Heart right ventricle (tissue), 16 donors: Measurements from ENCODE around the gene KSR1. TPM values are rescaled to one million over a fixed set of nuclear protein-coding genes. Genes with fewer than 3 reads are reported as not detected.

ENCODE experiments used
- ATAC-seq, 8 donors: fragments of 200-7000 bp; cut with Tn5 transposase; one replicate each; pipeline ENCODE4 v1.9.1; 2020; ENCODE audit warnings: mild to moderate bottlenecking in 8 of 8, moderate library complexity in 8 of 8, moderate number of reproducible peaks in 1 of 8
- DNase-seq, 2 donors: peaks; one replicate each; pipeline ENCODE4 v3.0.0-alpha.2; 2020
- H3K27ac ChIP-seq, 10 donors: fragments of 200-600 bp; sonication (generic) in 2 of 10; one replicate each; pipeline versions ENCODE4 v1.5.0 to v1.8.0; 2020 to 2022; ENCODE audit warnings: mild to moderate bottlenecking in 3 of 10
- H3K27me3 ChIP-seq, 7 donors: fragments of 200-600 bp; one replicate each; pipeline ENCODE4 v1.8.0; 2021 to 2022; ENCODE audit warnings: mild to moderate bottlenecking in 2 of 7
- H3K36me3 ChIP-seq, 9 donors: fragments of 200-600 bp; sonication (generic) in 1 of 9; one replicate each; pipeline versions ENCODE4 v1.5.0 to v1.8.0; 2020 to 2022; ENCODE audit warnings: mild to moderate bottlenecking in 2 of 9
- H3K4me1 ChIP-seq, 9 donors: fragments of 200-600 bp; sonication (generic) in 1 of 9; one replicate each; pipeline versions ENCODE4 v1.5.0 to v1.8.0; 2020 to 2022; ENCODE audit warnings: mild to moderate bottlenecking in 4 of 9
- H3K4me3 ChIP-seq, 10 donors: fragments of 200-600 bp; sonication (generic) in 2 of 10; one replicate each; pipeline versions ENCODE4 v1.5.0 to v1.8.0; 2020 to 2022; ENCODE audit warnings: mild to moderate bottlenecking in 7 of 10, moderate library complexity in 2 of 10
- H3K9me3 ChIP-seq, 11 donors: fragments of 200-600 bp in 10 of 11; sonication (generic) in 2 of 11; one replicate each; pipeline versions ENCODE4 v1.5.0 to v1.8.0; 2013 to 2022; ENCODE audit warnings: mild to moderate bottlenecking in 2 of 11, control low read depth in 1 of 11, moderate library complexity in 1 of 11
- WGBS, 2 donors: extraction: QIAGEN DNeasy Blood & Tissue Kit; methylation state at CpG; one replicate each; pipeline ENCODE4 v1.1.7; 2013; ENCODE audit warnings: inconsistent platforms in 1 of 2; 5-methylcytosine and 5-hydroxymethylcytosine counted together
- intact Hi-C, 10 donors: fragments of 100-400 bp; cut with DNase I; formaldehyde crosslinking; loops; one replicate each; pipeline versions ENCODE4 v1.11.1 to v1.14.2; 2022
- polyA plus RNA-seq, 2 donors: library from polyadenylated mRNA; stranded (reverse); fragments of 200-250 nt; gene quantifications; one replicate each; pipeline ENCODE4 v1.2.3, GENCODE V29; 2013
- total RNA-seq, 10 donors: library from RNA; stranded (reverse); fragmentation: NEBNext Ultra II Directional in 3 of 10; extraction: Animal tissue kit (Norgen Biotek cat#: 25700) in 3 of 10; gene quantifications; one replicate each; pipeline versions ENCODE4 v1.2.1 to v1.2.4, GENCODE V29; 2021 to 2023
- TF ChIP-seq, protein P1 (sequence below), 9 donors: fragments of 200-600 bp; sonication (generic) in 2 of 9; IDR thresholded peaks; one replicate each; pipeline versions ENCODE4 v1.5.0 to v1.8.0; 2021 to 2022; ENCODE audit warnings: antibody characterized with exemption in 9 of 9, mild to moderate bottlenecking in 5 of 9, moderate library complexity in 1 of 9
- donor health status: Arrhythmogenic right ventricular cardiomyopathy.
- donor health status: ischemic (EF 13 %, LVEDD 7.1; RV severe dilation, severe dysfunction).
- donor health status: healthy with polysubstance abuse.
- donor health status: DM: no; HTN: yes; CAD: no.
- donor health status: DM: no; HTN: no; CAD: no.
- donor health status: ischemic (EF 25% LVEDD 6.9; RV normal size, moderate dysfunction).
- donor health status: ischemic (EF 25% LVEDD 5.7; RV mildly dilated, moderate dysfunction).
- donor health status: healthy.
- donor health status: DM: yes; HTN: yes; CAD: no.
- donor health status: Ischemic cardiomyopathy.
- donor health status: ischemic (EF 35%, LVEDD 5.7; RV mildly dilated, moderate dysfunction).
- donor health status: nonischemic (EF 11% LVEDD 7.7; RV severe dilation, severe dysfunction).
- donor health status: DM: yes; HTN: yes; CAD: no.
- donor health status: PGD.
- donor health status: ischemic (EF 29% LVEDD 5.4; RV normal size, mild dysfunction).
- donor health status: nonischemic (EF 23%, LVEDD 6.1; RV moderate dilation, normal function).

Gene KSR1
- total and polyA plus RNA-seq, 12 donors = 5.6 to 19.6 (median 8.6) TPM

DNA sequence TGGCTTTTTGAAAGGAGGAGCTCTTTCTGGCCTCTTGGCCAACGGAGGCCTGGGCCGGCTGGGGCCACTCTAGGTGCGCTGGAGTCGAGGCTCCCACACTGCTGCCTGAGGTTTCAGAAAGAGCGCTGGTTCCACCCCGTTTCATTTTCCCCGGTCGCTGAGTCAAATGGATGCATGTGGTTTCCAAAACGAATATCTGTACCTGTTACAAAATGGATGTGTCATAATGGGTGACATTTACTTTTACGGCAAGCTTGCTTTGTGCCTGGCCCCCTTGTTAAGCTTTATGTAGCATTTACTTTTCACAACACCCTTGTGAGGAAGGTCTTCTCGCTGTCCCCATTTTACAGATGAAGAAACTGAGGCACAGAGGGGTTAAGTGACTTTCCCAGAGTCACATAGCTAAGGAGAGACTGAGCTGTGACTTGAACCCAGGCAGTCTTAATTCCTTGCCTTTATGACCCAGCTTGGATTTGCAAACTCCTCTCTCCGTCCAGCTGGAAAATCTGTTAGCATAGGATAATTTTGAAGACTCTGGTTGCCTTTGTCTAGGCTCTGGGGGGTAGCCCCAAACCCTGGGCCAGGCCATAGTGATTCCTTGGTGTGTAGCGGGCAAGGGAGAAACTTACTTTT, 10.6 kb downstream of the KSR1 start:
- intact Hi-C loops = no loop called here
- H3K4me3 ChIP-seq = peak overlapping the region in 1 of 10 donors; percentile 25
- no peaks in the 10 kb centered on the region for H3K9me3 ChIP-seq
- peak overlapping the region in 8 of 10 donors; percentile 15 to 77 (median 57) for H3K27ac ChIP-seq
- DNase-seq (peak in 1 of 2 donors; percentile 28), ATAC-seq (peak in 6 of 8 donors; percentile 33 to 81 (median 70))
- no peaks in the 10 kb centered on the region for H3K36me3 ChIP-seq
- peaks cover 0 to 55% (median 14%) of the 10 kb centered on the region in 9 donors for H3K4me1 ChIP-seq
- 63 to 78% methylated on average over 13 of the region's 13 CpGs for WGBS, 2 donors
- TF ChIP-seq, protein P1, sequence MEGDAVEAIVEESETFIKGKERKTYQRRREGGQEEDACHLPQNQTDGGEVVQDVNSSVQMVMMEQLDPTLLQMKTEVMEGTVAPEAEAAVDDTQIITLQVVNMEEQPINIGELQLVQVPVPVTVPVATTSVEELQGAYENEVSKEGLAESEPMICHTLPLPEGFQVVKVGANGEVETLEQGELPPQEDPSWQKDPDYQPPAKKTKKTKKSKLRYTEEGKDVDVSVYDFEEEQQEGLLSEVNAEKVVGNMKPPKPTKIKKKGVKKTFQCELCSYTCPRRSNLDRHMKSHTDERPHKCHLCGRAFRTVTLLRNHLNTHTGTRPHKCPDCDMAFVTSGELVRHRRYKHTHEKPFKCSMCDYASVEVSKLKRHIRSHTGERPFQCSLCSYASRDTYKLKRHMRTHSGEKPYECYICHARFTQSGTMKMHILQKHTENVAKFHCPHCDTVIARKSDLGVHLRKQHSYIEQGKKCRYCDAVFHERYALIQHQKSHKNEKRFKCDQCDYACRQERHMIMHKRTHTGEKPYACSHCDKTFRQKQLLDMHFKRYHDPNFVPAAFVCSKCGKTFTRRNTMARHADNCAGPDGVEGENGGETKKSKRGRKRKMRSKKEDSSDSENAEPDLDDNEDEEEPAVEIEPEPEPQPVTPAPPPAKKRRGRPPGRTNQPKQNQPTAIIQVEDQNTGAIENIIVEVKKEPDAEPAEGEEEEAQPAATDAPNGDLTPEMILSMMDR (IDR thresholded peaks at IDR 0.05) = no peak
- H3K27me3 ChIP-seq = no peaks in the 10 kb centered on the region

DNA sequence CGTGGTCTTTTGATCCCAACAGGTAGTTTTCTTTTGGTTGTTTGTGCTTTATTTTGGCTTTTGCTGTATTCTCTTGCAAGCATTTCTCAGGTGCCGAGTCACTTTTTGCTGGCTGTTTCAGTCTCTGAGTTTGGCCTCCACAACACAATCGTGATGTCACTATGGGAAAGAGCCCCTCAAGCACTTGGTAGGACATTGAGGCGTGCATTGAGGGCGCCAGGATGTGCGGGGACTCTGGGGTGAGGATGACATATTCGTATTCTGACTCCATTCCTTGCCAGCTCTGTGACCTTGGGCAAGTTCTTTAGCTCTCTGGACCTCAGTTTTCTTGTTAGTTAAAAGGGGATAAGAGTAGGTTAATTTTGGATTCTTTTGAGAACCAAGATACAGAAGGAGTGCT, 13.0 kb downstream of the KSR1 start:
- ATAC-seq (no peak), DNase-seq (no peak)
- Histone ChIP-seq H3K27ac (no peak overlapping the region), H3K36me3 (no peaks in the 10 kb centered on the region), H3K9me3 (no peaks in the 10 kb centered on the region), H3K27me3 (no peaks in the 10 kb centered on the region), H3K4me1 (peaks cover 5 to 61% (median 35%) of the 10 kb centered on the region in 9 donors), H3K4me3 (no peak overlapping the region)
- WGBS, 2 donors = 84% methylated on average over 7 of the region's 7 CpGs
- TF ChIP-seq, protein P1 (IDR thresholded peaks at IDR 0.05) = no peak
- intact Hi-C loops = no loop called here

DNA sequence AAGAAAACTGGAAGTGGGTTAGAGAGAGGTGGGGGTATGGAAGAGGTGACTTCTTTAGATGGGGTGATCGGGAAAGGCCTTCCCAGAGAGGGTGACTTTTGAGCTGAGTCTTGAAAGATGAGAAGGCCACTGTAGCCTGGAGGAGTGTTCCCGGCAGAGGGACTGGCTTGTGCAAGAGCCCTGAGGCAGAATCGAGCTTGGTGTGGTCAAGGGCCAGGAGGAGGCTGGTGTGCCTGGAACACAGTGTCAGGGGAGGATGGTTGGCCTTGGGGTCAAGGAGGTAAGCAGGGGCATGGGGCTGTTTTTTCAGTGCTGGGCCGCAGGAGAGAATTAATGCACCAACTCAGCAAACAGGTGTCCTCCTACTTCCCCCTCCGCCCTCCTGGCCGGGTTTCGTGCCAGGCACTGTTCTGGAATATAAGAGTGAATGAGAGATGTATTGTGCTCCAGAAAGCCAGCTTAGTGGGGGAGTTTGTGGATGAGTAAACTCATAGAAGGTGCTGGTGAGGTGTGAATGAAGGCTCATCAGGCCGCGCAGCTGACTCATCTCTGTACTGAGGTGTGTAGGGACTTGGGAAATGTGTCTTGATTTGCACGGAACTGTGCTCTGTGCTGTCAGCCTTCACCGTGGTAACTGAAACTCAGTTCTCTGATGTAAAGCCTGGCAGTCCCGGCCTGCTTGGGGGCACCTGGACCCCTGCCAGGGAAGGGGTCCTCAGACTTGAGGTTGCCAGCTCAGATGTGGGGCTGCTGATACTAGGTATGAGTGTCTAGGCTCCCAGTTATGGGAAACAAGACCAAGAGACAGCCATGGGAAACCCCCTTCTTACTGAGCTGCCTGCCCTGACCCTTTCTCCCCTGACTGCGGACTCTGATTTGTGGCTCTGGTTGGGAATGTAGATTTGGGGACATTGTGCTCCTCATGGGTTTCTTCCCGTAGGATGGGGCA, 15.3 kb downstream of the KSR1 start:
- H3K27ac ChIP-seq = no peak overlapping the region
- H3K4me1 ChIP-seq = peaks cover 8 to 72% (median 37%) of the 10 kb centered on the region in 9 donors
- ATAC-seq = no peak
- no peaks in the 10 kb centered on the region for H3K36me3 ChIP-seq
- intact Hi-C loops = no loop called here
- no peak for DNase-seq
- H3K4me3 ChIP-seq = no peak overlapping the region
- no peaks in the 10 kb centered on the region for H3K9me3 ChIP-seq
- no peaks in the 10 kb centered on the region for H3K27me3 ChIP-seq
- WGBS, 2 donors = 87 to 89% methylated on average over 14 of the region's 14 CpGs
- TF ChIP-seq, protein P1 (IDR thresholded peaks at IDR 0.05) = no peak

- H3K4me3 ChIP-seq = no peak overlapping the region
- ATAC-seq (peak in 2 of 8 donors; percentile 22 to 27), DNase-seq (no peak)
- WGBS, 2 donors = 88 to 92% methylated on average over 6 of the region's 6 CpGs
- no peaks in the 10 kb centered on the region for H3K36me3 ChIP-seq
- no peaks in the 10 kb centered on the region for H3K27me3 ChIP-seq
- no peaks in the 10 kb centered on the region for H3K9me3 ChIP-seq
- TF ChIP-seq, protein P1 (IDR thresholded peaks at IDR 0.05) = no peak
- intact Hi-C loops = no loop called here
- peak overlapping the region in 4 of 10 donors; percentile 44 to 83 (median 58) for H3K27ac ChIP-seq
- H3K4me1 ChIP-seq = peaks cover 8 to 71% (median 26%) of the 10 kb centered on the region in 9 donors
Measured at GRCh38 chr17:27473190-27473747, 17.0 kb downstream of the KSR1 start.
